ENCODE measurements around the gene B4GALNT3.

GRCh38 chr12:414859-415258 is 44.9 kb upstream of the B4GALNT3 start:
- TF ChIP-seq CTCF (IDR thresholded peaks at IDR 0.05; ENCODE audit: insufficient read depth, low read length), result no peak
- no peak for TF ChIP-seq POLR2AphosphoS5 (IDR thresholded peaks at IDR 0.05; ENCODE audit: low read depth)
